Heart left ventricle (tissue), 16 donors: ENCODE results near the gene SLC2A3. TPM values are rescaled to one million over a fixed set of nuclear protein-coding genes. Genes with fewer than 3 reads are reported as not detected.
A peak's percentile ranks its signal among the peaks of the same experiment; 100 is the strongest.
"Not testable (repeated sequence)": the region's sequence is repeated elsewhere in the genome, so short reads cannot be mapped to it uniquely, and the experiment has no call there.

Source experiments
- ATAC-seq, 4 donors: fragments of 200-7000 bp; cut with Tn5 transposase; one replicate each; pipeline ENCODE4 v1.9.1; 2020 to 2022; ENCODE audit warnings: moderate library complexity in 4 of 4, mild to moderate bottlenecking in 3 of 4, moderate number of reproducible peaks in 1 of 4
- DNase-seq, 5 donors: peaks; one replicate each; pipeline ENCODE4 v3.0.0-alpha.2; 2020
- H3K27ac ChIP-seq, 12 donors: fragments of 200-600 bp; sonication (generic) in 4 of 12; one replicate each; pipeline versions ENCODE4 v1.5.0 to v1.8.0; 2016 to 2022; ENCODE audit warnings: mild to moderate bottlenecking in 2 of 12
- H3K27me3 ChIP-seq, 9 donors: fragments of 200-600 bp; sonication (generic) in 2 of 9; one replicate each; pipeline versions ENCODE4 v1.5.1 to v1.8.0; 2016 to 2022; ENCODE audit warnings: mild to moderate bottlenecking in 3 of 9
- H3K36me3 ChIP-seq, 9 donors: fragments of 200-600 bp; sonication (generic) in 2 of 9; one replicate each; pipeline versions ENCODE4 v1.5.0 to v1.8.0; 2018 to 2022; ENCODE audit warnings: mild to moderate bottlenecking in 2 of 9
- H3K4me1 ChIP-seq, 12 donors: fragments of 200-600 bp; sonication (generic) in 4 of 12; one replicate each; pipeline versions ENCODE4 v1.5.0 to v1.8.0; 2016 to 2022; ENCODE audit warnings: mild to moderate bottlenecking in 3 of 12
- H3K4me3 ChIP-seq, 12 donors: fragments of 200-600 bp; sonication (generic) in 4 of 12; one replicate each; pipeline versions ENCODE4 v1.5.0 to v1.8.0; 2017 to 2022; ENCODE audit warnings: mild to moderate bottlenecking in 9 of 12, moderate library complexity in 4 of 12
- H3K9me3 ChIP-seq, 12 donors: fragments of 200-600 bp; sonication (generic) in 4 of 12; one replicate each; pipeline versions ENCODE4 v1.5.0 to v1.8.0; 2016 to 2022; ENCODE audit warnings: mild to moderate bottlenecking in 1 of 12
- CTCF ChIP-seq, 12 donors: fragments of 200-600 bp; sonication (generic) in 4 of 12; IDR thresholded peaks; one replicate each; pipeline versions ENCODE4 v1.5.0 to v1.8.0; 2018 to 2022; ENCODE audit warnings: antibody characterized with exemption in 12 of 12, mild to moderate bottlenecking in 5 of 12
- POLR2A ChIP-seq, 2 donors: fragments of 450-650 bp; IDR thresholded peaks; one replicate each; pipeline ENCODE4 v1.6.1; 2017; ENCODE audit warnings: antibody characterized with exemption in 2 of 2, mild to moderate bottlenecking in 2 of 2, moderate library complexity in 2 of 2
- WGBS, 4 donors: extraction: QIAGEN DNeasy Blood & Tissue Kit in 2 of 4; methylation state at CpG; one replicate each; pipeline versions ENCODE4 v1.1.5 to v1.1.7; 2013 to 2018; 5-methylcytosine and 5-hydroxymethylcytosine counted together
- intact Hi-C, 10 donors: fragments of 100-400 bp; cut with DNase I; formaldehyde crosslinking; loops; one replicate each; pipeline versions ENCODE4 v1.11.1 to v1.14.2; 2022
- polyA plus RNA-seq, 2 donors: library from polyadenylated mRNA; stranded (reverse); fragments of 200-250 nt; gene quantifications; one replicate each; pipeline ENCODE4 v1.2.3, GENCODE V29; 2013
- total RNA-seq, 9 donors: library from RNA; depleted of rRNA in 2 of 9; stranded (reverse); fragments of >200 nt in 2 of 9; fragmentation: NEBNext Ultra II Directional in 3 of 9; extraction: Animal tissue kit (Norgen Biotek cat#: 25700) in 3 of 9; gene quantifications; one replicate each; pipeline versions ENCODE4 v1.1.0 to v1.2.4, GENCODE V29; 2016 to 2023
- donor health status: ischemic (EF 13 %, LVEDD 7.1; RV severe dilation, severe dysfunction).
- donor health status: healthy with polysubstance abuse.
- donor health status: DM: no; HTN: yes; CAD: no.
- donor health status: DM: no; HTN: no; CAD: no.
- donor health status: ischemic (EF 25% LVEDD 6.9; RV normal size, moderate dysfunction).
- donor health status: ischemic (EF 25% LVEDD 5.7; RV mildly dilated, moderate dysfunction).
- donor health status: healthy.
- donor health status: DM: yes; HTN: yes; CAD: no.
- donor health status: ischemic (EF 35%, LVEDD 5.7; RV mildly dilated, moderate dysfunction).
- donor health status: nonischemic (EF 11% LVEDD 7.7; RV severe dilation, severe dysfunction).
- donor health status: DM: yes; HTN: yes; CAD: no.
- donor health status: PGD.
- donor health status: ischemic (EF 29% LVEDD 5.4; RV normal size, mild dysfunction).
- donor health status: nonischemic (EF 23%, LVEDD 6.1; RV moderate dilation, normal function).

The SLC2A3 gene
- total and polyA plus RNA-seq, 11 donors = 4.6 to 76.9 (median 8.8) TPM

DNA sequence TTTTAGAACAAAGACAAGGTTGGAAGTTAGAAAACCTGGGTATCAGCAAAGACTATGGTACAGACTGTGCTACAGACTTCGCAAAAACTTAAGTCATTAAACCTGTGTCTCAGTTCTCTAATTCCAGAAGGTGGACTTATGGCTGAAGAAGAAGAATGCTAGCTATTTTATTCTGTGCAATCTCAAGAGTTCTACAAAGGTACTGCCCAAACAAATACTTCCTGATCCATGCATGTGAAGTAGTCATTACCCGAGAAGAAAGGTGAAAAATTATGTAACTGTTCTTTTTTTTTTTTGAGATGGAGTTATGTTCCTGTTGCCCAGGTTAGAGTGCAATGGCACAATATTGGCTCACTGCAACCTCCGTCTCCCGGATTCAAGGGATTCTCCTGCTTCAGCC, 45.5 kb upstream of the SLC2A3 start:
- ATAC-seq = no peak
- H3K4me1 ChIP-seq = no peaks in the 10 kb centered on the region
- DNase-seq = no peak
- TF ChIP-seq CTCF (IDR thresholded peaks at IDR 0.05) = no peak
- no peak for TF ChIP-seq POLR2A (IDR thresholded peaks at IDR 0.05)
- no peak overlapping the region for H3K27ac ChIP-seq
- H3K36me3 ChIP-seq = no peaks in the 10 kb centered on the region
- intact Hi-C loops = no loop called here
- no peaks in the 10 kb centered on the region for H3K9me3 ChIP-seq
- H3K27me3 ChIP-seq = no peaks in the 10 kb centered on the region
- WGBS, 4 donors = 89 to 95% (median 89%) methylated on average over 4 of the region's 4 CpGs
- no peak overlapping the region for H3K4me3 ChIP-seq

DNA sequence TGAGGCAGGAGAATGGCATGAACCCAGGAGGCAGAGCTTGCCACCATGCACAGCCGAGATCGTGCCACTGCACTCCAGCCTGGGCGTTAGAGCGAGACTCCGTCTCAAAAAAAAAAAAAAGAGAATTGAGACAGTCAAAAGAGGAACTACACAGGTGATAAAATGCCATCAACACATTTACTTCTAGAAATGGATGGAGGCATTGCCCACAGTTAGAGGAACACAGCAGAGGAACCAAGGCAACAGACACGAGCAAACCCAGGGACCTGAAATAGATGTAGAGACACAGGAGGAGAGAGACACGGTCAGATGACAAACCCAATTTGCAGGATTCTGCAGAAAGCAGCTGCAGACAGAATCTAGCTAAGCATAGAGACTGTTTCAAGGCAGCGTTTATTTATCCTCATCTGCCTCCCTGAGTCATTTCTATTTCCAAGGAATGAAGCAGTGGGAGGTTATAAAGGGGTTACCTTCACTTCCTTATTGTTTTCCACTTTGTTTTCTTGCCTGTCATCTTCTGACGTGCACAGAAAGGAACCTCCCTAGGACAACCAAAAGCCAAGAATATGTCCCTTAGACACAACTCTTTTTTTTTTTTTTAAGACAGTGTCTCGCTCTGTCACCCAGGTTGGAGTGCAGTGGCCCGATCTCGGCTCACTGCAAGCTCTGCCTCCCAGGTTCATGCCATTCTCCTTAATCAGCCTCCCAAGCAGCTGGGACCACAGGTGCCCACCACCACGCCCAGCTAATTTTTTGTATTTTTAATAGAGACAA, 41.6 kb upstream of the SLC2A3 start:
- H3K36me3 ChIP-seq, H3K27ac ChIP-seq, intact Hi-C loops, DNase-seq, H3K4me3 ChIP-seq, H3K4me1 ChIP-seq, H3K27me3 ChIP-seq, H3K9me3 ChIP-seq: not testable (repeated sequence)
- peak in 2 of 4 donors; percentile 20 to 24 for ATAC-seq
- 65 to 78% (median 73%) methylated on average over 11 to 13 of the region's 13 CpGs for WGBS, 4 donors

- Histone ChIP-seq H3K27ac (no peak overlapping the region), H3K36me3 (no peaks in the 10 kb centered on the region), H3K4me1 (peaks cover 0 to 34% (median 6%) of the 10 kb centered on the region in 12 donors), H3K27me3 (no peaks in the 10 kb centered on the region), H3K4me3 (no peak overlapping the region), H3K9me3 (no peaks in the 10 kb centered on the region)
- WGBS, 4 donors = 88 to 95% (median 91%) methylated on average over 6 of the region's 6 CpGs
- DNase-seq (no peak), ATAC-seq (no peak)
- intact Hi-C loops = loop anchor here in 3 of 10 donors (5.0 kb wide), 2 partner anchors 36 to 41 kb away; partner anchors contain the start of gene SLC2A3 (in 1 of the 3)
- TF ChIP-seq CTCF (IDR thresholded peaks at IDR 0.05) (no peak), POLR2A (IDR thresholded peaks at IDR 0.05) (no peak)
Observed at GRCh38 chr12:7973457-7973825, 37.5 kb upstream of the SLC2A3 start.

GRCh38 chr12:7972734-7973456, 36.9 kb upstream of the SLC2A3 start:
- Histone ChIP-seq H3K36me3 (no peaks in the 10 kb centered on the region), H3K4me3 (no peak overlapping the region), H3K27me3 (no peaks in the 10 kb centered on the region), H3K27ac (peak overlapping the region in 3 of 12 donors; percentile 1 to 78 (median 24)), H3K9me3 (no peaks in the 10 kb centered on the region), H3K4me1 (peaks cover 0 to 34% (median 6%) of the 10 kb centered on the region in 12 donors)
- no peak for ATAC-seq
- TF ChIP-seq CTCF (IDR thresholded peaks at IDR 0.05) (no peak), POLR2A (IDR thresholded peaks at IDR 0.05) (no peak)
- intact Hi-C loops = loop anchor here in 3 of 10 donors (5.0 kb wide), 2 partner anchors 36 to 41 kb away; partner anchors contain the start of gene SLC2A3 (in 1 of the 3)
- no peak for DNase-seq
- WGBS, 4 donors = 91 to 92% (median 91%) methylated on average over 19 of the region's 19 CpGs

GRCh38 chr12:7972269-7972668, 36.3 kb upstream of the SLC2A3 start:
- intact Hi-C loops = loop anchor here in 3 of 10 donors (5.0 kb wide), 2 partner anchors 35 to 40 kb away; partner anchors contain the start of gene SLC2A3 (in 1 of the 3)
- Histone ChIP-seq H3K4me1 (peaks cover 0 to 34% (median 6%) of the 10 kb centered on the region in 12 donors), H3K27ac (peak overlapping the region in 3 of 12 donors; percentile 1 to 78 (median 24))
- DNase-seq, H3K9me3 ChIP-seq, H3K4me3 ChIP-seq, ATAC-seq, H3K27me3 ChIP-seq, H3K36me3 ChIP-seq: not testable (repeated sequence)
- 28 to 40% (median 30%) methylated on average over 3 to 4 of the region's 9 CpGs for WGBS, 4 donors

- H3K9me3 ChIP-seq, H3K36me3 ChIP-seq, H3K27me3 ChIP-seq, DNase-seq: not testable (repeated sequence)
- ATAC-seq = peak in 2 of 4 donors; percentile 53 to 70
- peak overlapping the region in 8 of 12 donors; percentile 53 to 61 (median 59) for H3K4me3 ChIP-seq
- 21 to 48% (median 32%) methylated on average over 4 to 6 of the region's 7 CpGs for WGBS, 4 donors
- intact Hi-C loops = loop anchor here in 6 of 10 donors (2.0 to 5.0 kb wide), 5 partner anchors 34 to 39 kb away; partner anchors contain the start of gene SLC2A3 (in 2 of the 6)
- H3K4me1 ChIP-seq = peaks cover 0 to 34% (median 6%) of the 10 kb centered on the region in 12 donors
- peak overlapping the region; percentile 74 to 91 (median 78) for H3K27ac ChIP-seq
Observed at GRCh38 chr12:7971765-7972164, 35.8 kb upstream of the SLC2A3 start.
